Cardiac muscle cell (in vitro differentiated cells and primary cell): ENCODE results near the gene PNCK. TPM values are rescaled to one million over a fixed set of nuclear protein-coding genes. Genes with fewer than 3 reads are reported as not detected.

ENCODE experiments used
- DNase-seq, 2 donors: peaks; one replicate each; pipeline versions ENCODE4 v3.0.0 to v3.0.0-alpha.2; 2010 to 2017; ENCODE audit warnings: low read depth in 1 of 2, low spot score in 1 of 2
- H3K27ac ChIP-seq: fragments of 200-600 bp; sonication (generic); 2 replicates; pipeline ENCODE4 v1.5.1; 2016
- H3K27me3 ChIP-seq: fragments of 200-600 bp; sonication (generic); 2 replicates; pipeline ENCODE4 v1.6.0; 2016; ENCODE audit warnings: control low read depth
- H3K36me3 ChIP-seq: fragments of 200-600 bp; sonication (generic); 2 replicates; pipeline ENCODE4 v1.5.1; 2016; ENCODE audit warnings: control low read depth
- H3K4me1 ChIP-seq: fragments of 200-600 bp; sonication (generic); 2 replicates; pipeline ENCODE4 v1.8.1; 2017; ENCODE audit warnings: low read depth, mild to moderate bottlenecking, mixed run types
- H3K4me3 ChIP-seq: fragments of 200-600 bp; sonication (generic); 2 replicates; pipeline ENCODE4 v1.5.1; 2016; ENCODE audit warnings: mild to moderate bottlenecking
- H3K9me3 ChIP-seq: fragments of 200-600 bp; sonication (generic); 2 replicates; pipeline ENCODE4 v1.5.1; 2017; ENCODE audit warnings: low read depth, mild to moderate bottlenecking, control low read depth
- polyA plus RNA-seq: library from polyadenylated mRNA; unstranded; fragments of >200 nt; fragmentation: Nextera tagmentation; extraction: Ambion mirVana; gene quantifications from 2 replicates; pipeline ENCODE4 v1.2.1, GENCODE V29; 2016
- total RNA-seq: library from RNA; depleted of rRNA; stranded (reverse); fragments of >200 nt; gene quantifications from 2 replicates; pipeline ENCODE4 v1.2.3, GENCODE V29; 2016
- TF ChIP-seq, protein P1 (sequence below): IDR thresholded peaks from 2 replicates; pipeline ENCODE4 v1.5.1; 2012; ENCODE audit warnings: low read depth, mild to moderate bottlenecking, low read length

PNCK gene
- total and polyA plus RNA-seq, 2 experiments from 2014 or later, result 14.5 to 23.5 TPM

DNA sequence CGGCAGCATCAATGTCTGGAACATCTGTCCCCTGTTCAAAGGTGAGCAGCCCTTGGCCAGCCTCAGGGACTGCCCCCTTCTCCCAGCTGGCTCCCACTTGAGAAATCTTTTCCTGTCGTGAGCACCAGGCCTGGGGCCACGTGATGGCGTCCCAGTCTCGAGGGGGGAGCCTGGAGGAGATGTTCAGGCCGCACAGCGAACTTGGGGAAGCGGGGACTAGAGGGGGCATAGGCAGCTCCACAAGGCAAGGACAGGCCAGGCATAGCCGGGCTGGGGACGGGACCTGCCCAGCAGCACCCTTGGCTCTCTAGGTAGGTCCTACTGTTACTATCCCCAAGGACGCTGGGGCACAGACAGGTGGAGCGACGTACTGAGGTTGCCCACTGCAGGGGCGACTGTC lies 16.9 kb upstream of the PNCK start:
- Histone ChIP-seq H3K9me3 (no peaks in the 10 kb centered on the region), H3K4me3 (no peak overlapping the region), H3K27me3 (no peaks in the 10 kb centered on the region), H3K4me1 (peaks cover 2% of the 10 kb centered on the region), H3K27ac (no peak overlapping the region), H3K36me3 (no peaks in the 10 kb centered on the region)
- TF ChIP-seq, protein P1, sequence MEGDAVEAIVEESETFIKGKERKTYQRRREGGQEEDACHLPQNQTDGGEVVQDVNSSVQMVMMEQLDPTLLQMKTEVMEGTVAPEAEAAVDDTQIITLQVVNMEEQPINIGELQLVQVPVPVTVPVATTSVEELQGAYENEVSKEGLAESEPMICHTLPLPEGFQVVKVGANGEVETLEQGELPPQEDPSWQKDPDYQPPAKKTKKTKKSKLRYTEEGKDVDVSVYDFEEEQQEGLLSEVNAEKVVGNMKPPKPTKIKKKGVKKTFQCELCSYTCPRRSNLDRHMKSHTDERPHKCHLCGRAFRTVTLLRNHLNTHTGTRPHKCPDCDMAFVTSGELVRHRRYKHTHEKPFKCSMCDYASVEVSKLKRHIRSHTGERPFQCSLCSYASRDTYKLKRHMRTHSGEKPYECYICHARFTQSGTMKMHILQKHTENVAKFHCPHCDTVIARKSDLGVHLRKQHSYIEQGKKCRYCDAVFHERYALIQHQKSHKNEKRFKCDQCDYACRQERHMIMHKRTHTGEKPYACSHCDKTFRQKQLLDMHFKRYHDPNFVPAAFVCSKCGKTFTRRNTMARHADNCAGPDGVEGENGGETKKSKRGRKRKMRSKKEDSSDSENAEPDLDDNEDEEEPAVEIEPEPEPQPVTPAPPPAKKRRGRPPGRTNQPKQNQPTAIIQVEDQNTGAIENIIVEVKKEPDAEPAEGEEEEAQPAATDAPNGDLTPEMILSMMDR, result no peak
- DNase-seq, result no peak

DNA sequence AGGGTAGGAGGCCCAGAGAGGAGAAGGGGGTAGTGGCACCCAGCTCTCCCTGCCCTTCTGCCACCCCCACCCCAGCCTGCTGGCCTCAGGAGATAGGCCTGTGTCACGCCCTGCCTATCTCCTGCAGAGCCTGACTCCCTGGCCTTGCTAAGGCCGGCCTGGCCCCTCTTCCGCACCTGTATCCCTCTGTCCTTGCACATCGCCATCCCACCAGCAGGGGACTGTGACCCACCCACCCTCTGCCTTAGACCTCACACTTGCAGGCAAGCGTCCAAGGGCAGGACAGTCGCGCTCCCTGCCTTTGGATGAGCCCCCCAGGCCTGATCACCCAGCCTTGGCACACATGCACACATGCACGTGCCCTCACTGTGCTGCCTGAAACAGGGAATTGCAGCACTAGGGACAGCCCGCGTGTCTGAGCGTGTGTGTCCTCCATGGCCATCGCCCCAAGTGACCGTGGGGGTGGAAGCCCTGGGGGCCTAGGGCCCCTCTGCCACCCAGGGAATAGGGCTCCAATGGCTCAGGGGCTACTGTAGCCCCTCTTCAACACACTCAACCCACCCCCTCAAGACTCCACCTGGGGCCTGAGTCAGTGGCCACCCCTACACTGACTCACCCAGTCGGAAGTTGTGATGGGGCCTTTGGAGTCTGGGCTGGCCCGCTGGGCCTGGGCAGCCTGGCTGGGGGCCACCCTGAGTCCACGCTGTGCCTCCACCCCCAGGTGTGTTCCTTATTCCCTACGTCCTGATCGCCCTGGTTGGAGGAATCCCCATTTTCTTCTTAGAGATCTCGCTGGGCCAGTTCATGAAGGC lies 16.2 kb upstream of the PNCK start:
- Histone ChIP-seq H3K36me3 (no peaks in the 10 kb centered on the region), H3K9me3 (no peaks in the 10 kb centered on the region), H3K27me3 (no peaks in the 10 kb centered on the region), H3K4me1 (peaks cover 6% of the 10 kb centered on the region), H3K27ac (no peak overlapping the region), H3K4me3 (peak overlapping the region; percentile 51)
- TF ChIP-seq, protein P1, result no peak
- no peak for DNase-seq

DNA sequence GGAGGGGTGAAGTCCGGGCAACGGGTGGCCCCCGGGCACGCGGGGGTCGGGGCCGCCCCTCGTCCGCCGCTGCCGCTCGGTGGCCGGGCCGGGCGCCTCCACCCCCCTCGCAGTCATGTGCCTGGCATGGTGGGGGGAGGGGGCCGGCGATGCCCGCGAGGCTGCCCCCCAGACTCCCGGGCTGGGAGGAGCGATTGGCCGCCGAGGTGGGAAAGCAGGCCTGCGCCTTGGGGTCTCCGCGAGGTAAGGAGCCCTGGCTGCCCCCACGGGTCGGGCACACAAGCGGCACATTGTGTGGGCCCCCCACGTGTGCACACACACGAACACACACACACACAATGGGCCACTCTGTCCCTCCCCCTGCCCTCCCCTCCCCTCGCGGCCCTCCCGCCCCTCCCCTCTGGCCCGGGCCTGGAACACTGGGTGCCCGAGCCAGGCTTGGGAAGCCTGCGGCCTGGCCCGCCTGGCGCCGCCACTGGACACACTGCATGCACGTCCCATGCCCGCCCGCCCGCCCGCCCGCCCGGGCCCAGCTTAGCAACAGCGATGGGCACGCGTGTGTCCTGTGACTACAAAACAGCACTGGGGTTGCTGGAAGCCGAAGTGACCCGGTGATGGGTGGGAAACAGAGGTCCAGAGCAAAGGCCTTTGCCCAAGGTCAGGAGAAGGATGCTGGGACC lies 15.4 kb upstream of the PNCK start:
- TF ChIP-seq, protein P1, result no peak
- peak in 1 of 2 donors; percentile 29 for DNase-seq

DNA sequence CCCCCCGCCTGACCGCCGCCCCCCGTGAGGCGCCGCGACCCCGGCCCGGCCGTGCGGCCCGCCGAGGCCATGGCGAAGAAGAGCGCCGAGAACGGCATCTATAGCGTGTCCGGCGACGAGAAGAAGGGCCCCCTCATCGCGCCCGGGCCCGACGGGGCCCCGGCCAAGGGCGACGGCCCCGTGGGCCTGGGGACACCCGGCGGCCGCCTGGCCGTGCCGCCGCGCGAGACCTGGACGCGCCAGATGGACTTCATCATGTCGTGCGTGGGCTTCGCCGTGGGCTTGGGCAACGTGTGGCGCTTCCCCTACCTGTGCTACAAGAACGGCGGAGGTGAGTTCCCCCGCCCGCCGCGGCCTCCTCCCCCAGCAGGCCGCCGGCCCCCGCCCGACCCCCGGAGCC lies 14.9 kb upstream of the PNCK start:
- DNase-seq, result no peak
- Histone ChIP-seq H3K4me1 (peaks cover 8% of the 10 kb centered on the region), H3K27me3 (no peaks in the 10 kb centered on the region), H3K4me3 (peak overlapping the region; percentile 51), H3K9me3 (no peaks in the 10 kb centered on the region), H3K36me3 (no peaks in the 10 kb centered on the region), H3K27ac (no peak overlapping the region)
- TF ChIP-seq, protein P1, result no peak

More for the DNA sequence above, 15.4 kb upstream of the PNCK start:
- Histone ChIP-seq H3K27me3 (no peaks in the 10 kb centered on the region), H3K27ac (no peak overlapping the region), H3K9me3 (no peaks in the 10 kb centered on the region), H3K4me1 (peaks cover 8% of the 10 kb centered on the region), H3K36me3 (no peaks in the 10 kb centered on the region), H3K4me3 (peak overlapping the region; percentile 51)

DNA sequence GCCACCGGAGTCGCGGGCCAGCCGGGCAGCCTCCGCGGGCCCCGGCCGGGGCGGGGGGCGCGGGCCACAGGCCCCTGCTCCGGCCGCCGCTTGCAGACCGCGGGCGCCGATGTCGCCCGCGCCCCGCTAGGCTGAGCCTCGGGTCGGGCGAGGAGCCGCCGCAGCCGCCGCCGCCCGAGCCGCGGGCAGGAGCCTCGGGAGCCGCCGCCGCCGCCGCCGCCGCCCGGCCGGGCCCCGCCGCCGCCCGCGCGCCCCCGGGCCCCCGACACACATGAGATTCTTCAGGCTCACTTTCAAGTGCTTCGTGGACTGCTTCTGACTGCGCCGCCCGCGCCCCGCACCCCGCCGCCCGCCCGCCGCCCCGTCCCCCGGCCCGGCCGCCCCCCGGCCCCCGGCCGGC lies 14.5 kb upstream of the PNCK start:
- Histone ChIP-seq H3K9me3 (no peaks in the 10 kb centered on the region), H3K4me1 (peaks cover 8% of the 10 kb centered on the region), H3K4me3 (no peak overlapping the region), H3K27ac (no peak overlapping the region), H3K36me3 (no peaks in the 10 kb centered on the region), H3K27me3 (no peaks in the 10 kb centered on the region)
- DNase-seq, result no peak
- TF ChIP-seq, protein P1, result no peak
